HuH-7 (cell line): Measurements from ENCODE around the gene PRSS8.
A peak's percentile ranks its signal among the peaks of the same experiment; 100 is the strongest.

ENCODE experiments used
- DNase-seq: peaks from one replicate; pipeline ENCODE4 v3.0.0; 2011; ENCODE audit warnings: low spot score

The PRSS8 gene

DNA sequence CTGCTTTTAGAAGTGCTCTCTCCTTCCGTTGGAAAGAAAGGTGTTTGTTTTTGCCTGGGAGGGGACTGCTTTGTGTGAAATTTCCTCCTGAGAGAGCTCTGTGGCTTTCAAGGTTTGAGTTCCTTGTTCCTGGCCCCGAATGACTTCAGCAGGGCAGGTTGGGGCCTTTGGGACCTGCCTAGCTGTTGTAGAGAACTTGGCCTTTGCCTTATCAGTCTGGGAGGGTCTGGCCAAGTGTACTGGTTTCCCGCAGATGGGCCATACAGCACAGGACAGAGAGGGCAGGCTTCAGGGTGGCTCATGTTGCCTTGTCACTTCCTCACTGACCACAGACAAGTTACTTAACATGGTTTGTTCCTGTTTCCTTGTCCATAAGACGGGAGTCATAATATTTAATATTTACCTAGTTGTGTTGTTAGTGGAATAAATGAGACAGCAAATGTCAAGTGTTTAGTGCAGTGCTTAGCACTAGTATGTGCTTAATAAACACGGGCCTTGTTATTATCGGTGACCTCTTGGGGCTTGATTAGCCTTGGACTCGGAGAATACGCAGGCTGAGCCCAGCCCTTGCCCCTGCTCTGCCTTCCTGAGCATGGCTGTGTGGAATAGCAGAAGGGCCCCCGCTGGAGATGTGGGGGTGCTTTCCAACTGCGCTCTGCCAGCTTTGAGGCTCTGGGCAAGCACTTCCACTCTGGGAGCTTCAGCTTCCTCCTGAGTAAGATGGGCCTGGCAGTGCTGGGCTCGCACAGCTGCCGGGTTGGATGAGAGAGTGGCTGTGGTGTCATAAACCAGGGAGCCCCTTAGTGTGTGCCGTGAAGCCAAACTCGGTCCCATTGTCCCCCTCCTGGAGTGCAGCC lies 6.6 kb downstream of the PRSS8 start:
- DNase-seq = no peak

GRCh38 chr16:31127182-31127581 lies 8.3 kb downstream of the PRSS8 start:
- no peak for DNase-seq

DNA sequence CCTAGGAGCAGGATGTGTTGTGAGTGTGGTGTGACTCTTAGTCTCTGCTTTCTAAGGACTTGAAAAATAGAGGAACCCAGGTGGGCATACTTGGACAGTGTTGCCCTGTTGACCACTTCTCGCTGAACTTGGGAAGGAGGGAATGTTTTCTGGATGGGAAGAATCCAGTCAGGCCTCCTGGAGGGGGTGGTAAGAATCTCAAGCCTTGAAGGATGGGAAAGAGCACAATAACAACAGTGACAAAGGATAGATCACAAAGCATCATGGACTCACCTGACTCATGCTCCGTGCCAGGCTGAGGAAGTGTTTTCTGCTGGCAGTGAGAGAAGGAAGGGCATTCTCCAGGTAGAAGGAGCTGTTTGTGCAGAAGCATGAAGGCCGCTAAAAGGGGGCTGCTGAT lies 9.7 kb downstream of the PRSS8 start:
- no peak for DNase-seq

- no peak for DNase-seq
Observed at GRCh38 chr16:31120129-31120528, 15.4 kb downstream of the PRSS8 start.

- no peak for DNase-seq
Observed at GRCh38 chr16:31118223-31119155, 17.0 kb downstream of the PRSS8 start.

GRCh38 chr16:31117384-31118222 lies 17.9 kb downstream of the PRSS8 start, which contains the start of gene KAT8:
Gene KAT8, plus strand, starts transcription at chr16:31117664. Its CDS starts 18 bp downstream, at chr16:31117682.
- peak; percentile 97 for DNase-seq

GRCh38 chr16:31114468-31114867 lies 21.1 kb downstream of the PRSS8 start:
- DNase-seq = no peak

DNA sequence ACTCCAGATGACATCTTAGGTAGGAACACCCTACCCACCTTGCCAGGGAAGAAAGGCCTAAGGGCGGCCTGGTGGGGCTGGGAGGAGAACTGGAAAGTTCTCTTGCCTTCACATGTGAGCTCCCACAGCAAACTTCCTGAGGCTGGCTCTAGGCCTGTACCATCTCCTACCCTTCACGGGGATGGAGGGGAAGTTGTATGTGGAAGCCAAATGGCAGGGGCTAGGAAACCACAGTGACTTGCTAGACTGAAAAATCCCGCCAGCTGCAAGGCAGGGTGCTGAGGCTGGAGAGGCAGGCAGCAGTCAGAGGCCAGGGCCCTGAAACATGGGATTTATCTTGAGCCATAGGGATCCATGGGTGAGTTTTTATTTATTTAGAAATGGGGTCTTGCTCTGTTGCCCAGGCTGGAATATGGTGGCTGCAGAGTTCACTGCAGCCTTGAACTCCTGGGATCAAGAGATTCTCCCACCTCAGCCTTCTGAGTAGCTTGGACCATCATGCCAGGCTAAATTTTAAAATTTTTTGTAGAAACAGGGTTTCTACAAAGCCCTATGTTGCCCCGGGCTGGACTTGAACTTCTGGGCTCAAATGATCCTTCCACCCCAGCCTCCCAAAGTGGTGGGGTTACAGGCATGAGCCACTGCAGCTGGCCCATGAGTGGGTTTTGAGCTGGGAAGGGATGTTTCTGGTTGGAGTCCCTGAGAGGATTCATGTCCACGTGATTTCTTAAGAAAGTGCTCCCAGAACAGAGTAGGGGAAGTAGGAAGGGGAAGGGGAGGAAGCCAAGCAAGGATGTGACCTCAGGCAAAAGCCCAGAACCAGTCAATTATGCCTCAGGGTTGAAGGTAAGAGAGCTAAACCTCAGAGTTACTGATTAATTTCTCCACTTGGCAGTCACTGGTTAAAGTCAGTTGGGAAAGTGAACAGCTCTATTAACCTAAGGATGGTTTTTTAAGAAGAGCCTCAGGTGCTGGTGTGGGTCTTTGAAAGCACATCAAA lies 22.1 kb downstream of the PRSS8 start:
- DNase-seq = no peak

GRCh38 chr16:31112711-31113110 lies 22.8 kb downstream of the PRSS8 start:
- no peak for DNase-seq

DNA sequence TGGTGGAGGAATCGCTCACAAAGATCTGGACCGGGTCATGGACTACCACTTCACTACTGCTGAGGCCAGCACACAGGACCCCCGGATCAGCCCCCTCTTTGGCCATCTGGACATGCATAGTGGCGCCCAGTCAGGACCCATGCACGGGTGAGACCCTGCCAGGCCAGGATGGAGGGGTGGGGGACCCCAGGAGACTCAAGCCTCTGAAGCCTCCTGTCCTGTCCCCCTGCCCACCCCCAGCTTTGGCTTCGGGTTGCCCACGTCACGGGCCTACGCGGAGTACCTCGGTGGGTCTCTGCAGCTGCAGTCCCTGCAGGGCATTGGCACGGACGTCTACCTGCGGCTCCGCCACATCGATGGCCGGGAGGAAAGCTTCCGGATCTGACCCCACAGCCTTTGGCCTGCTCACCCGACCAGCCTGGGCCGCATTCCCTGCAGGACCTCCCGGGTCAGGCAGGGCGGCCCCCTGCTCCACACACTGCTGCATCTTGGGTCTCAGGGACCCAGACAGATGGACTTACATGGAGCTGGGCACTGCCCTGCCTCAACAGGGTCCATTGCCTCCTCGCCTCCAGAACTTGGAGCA lies 23.6 kb downstream of the PRSS8 start:
- no peak for DNase-seq

- DNase-seq = no peak
Observed at GRCh38 chr16:31110106-31111034, 25.2 kb downstream of the PRSS8 start.

DNA sequence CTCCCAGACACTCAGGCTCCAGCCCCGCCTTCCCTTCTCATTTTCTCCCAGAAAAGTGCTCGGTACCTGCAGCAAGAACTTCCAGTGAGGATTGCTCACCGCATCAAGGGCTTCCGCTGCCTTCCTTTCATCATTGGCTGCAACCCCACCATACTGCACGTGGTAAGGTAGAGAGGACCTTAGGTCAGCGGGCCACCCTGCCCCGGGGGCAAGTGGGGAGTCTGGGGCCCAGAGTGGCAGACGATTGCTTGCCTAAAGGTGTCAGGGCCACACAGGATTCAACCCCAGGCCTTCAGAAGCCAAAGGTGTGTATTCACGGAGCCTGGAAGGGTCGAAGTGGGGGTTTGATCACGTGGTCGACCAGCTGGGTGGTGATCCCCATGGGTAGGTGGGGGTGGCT lies 25.9 kb downstream of the PRSS8 start:
- no peak for DNase-seq

- DNase-seq = no peak
Observed at GRCh38 chr16:31108794-31109558, 26.6 kb downstream of the PRSS8 start.

DNA sequence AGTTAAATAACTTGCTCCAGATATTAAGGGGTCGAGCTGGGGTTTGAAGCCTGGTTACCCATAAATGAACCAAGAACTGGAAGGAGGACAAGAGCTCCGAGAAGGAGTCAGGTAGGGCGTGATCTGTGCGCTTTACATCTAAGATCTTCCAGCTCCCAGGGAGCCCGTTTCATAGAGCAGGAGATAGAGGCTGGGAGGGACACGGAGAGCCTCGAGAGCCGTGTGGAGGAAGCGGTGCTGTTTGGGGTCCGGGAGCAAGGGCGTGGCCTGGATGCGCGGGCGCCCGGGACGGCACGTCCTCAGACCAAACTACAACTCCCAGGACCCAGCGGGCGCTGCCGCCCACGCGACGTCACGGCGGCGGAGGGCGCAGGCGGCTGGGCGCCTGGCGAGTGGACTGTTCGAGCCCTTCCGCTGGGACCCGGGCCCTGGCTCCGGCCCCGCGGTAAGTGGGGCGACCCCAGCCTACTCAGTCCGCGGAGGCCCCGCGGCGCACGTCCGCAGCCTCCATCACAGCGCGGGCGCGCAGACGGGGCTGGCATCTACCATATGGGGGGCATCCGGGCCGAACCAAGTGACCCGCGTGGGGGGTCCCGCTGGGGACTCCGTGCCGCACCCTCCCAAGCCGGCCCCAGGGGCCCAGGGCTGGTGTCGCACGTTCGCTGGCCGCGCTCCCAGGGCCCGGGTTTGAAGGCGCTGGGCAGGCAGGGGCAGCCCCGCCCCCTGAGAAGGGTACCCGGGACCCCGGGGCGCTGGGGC lies 27.3 kb downstream of the PRSS8 start, which contains the start of gene BCKDK:
Gene BCKDK, plus strand, starts transcription at position 352 of the 759 bp plus-strand sequence. CDS start 838 bp downstream, outside the sequence.
- peak; percentile 85 for DNase-seq

- DNase-seq = no peak
Observed at GRCh38 chr16:31107465-31107867, 28.1 kb downstream of the PRSS8 start.

DNA sequence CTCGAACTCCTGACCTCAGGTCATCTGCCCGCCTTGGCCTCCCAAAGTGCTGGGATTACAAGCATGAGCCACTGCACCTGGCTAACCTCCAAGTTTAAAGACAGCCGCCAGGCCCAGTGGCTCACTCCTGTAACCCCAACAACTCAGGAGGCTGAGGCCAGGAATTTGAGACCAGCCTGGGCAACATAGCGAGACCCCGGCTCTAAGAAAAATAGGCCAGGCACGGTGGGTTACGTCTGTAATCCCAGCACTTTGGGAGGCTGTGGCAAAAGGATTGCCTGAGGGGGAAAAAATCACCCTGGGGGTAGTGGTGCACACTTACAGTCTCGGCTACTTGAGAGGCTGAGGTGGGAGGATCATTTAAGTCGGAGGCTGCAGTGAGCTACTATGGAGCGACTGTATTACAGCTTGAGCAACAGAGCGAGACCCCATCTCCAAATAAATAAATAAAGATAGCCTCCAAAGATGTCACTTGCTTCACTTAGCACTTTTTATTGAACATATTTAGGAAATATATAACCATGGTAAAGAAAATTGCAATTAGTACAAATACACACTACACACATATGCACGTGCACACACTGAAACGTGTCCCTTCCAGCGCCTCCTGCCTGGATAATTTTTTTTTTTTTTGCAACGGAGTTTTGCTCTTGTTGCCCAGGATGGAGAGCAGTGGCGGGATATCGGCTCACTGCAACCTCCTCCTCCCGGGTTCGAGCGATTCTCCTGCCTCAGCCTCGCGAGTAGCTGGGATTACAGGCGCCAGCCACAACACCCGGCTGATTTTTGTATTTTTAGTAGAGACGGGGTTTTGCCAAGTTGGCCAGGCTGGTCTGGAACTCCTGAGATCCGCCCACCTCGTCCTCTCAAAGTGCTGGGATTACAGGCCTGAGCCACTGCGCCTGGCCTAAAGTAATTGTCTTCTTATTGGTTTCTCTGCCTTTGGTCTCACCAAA lies 28.7 kb downstream of the PRSS8 start:
- DNase-seq = no peak
